ENCODE results near the gene OR10C1. TPM values are rescaled to one million over a fixed set of nuclear protein-coding genes. Genes with fewer than 3 reads are reported as not detected.
"Not testable (repeated sequence)": the region's sequence is repeated elsewhere in the genome, so short reads cannot be mapped to it uniquely, and the experiment has no call there.

OR10C1 gene
- total RNA-seq, 1 experiment from 2014 or later: not detected

- no peak overlapping the region for H3K4me3 ChIP-seq (ENCODE audit: low read depth in 2 of 2, low read length in 2 of 2)
- no TSS peak for BruUV-seq (replicated peaks)
- H3K36me3 ChIP-seq (ENCODE audit: control insufficient read depth, insufficient read depth, low read length): no peaks in the 10 kb centered on the region
- no peak for ATAC-seq
- CTCF ChIA-PET: no interaction called here
- no peak for DNase-seq (ENCODE audit: low read depth, low spot score)
- no peaks in the 10 kb centered on the region for H3K4me1 ChIP-seq (ENCODE audit: control insufficient read depth, insufficient read depth, low read length)
- no peak overlapping the region for H3K27ac ChIP-seq (ENCODE audit: low read length)
- TF ChIP-seq SIN3A (IDR thresholded peaks at IDR 0.05; ENCODE audit: borderline replicate concordance, insufficient read depth, low read depth, low read length): no peak
- no peak for TF ChIP-seq REST (IDR thresholded peaks at IDR 0.05; ENCODE audit: insufficient read depth in 1 of 2, low read depth in 2 of 2, low read length in 1 of 2)
- TF ChIP-seq TCF7L2 (IDR thresholded peaks at IDR 0.05; ENCODE audit: low read depth, low read length): no peak
- TF ChIP-seq POLR2AphosphoS5 (IDR thresholded peaks at IDR 0.05; ENCODE audit: low read depth, low read length): no peak
- TF ChIP-seq CTCF (IDR thresholded peaks at IDR 0.05): no peak
- POLR2A ChIA-PET: no interaction called here
- in situ Hi-C loops (cut with HindIII; ENCODE audit: low pct_unique_long_range_greater_than_20kb, low sequenced_read_pairs): no loop called here
- intact Hi-C loops (cut with micrococcal nuclease; ENCODE audit: unreplicated experiment): no loop called here
- no peaks in the 10 kb centered on the region; the same call in 1 of the 2 replicates for H3K27me3 ChIP-seq (ENCODE audit: control insufficient read depth, insufficient read depth, low read length)
- no peaks in the 10 kb centered on the region for H3K9me3 ChIP-seq (ENCODE audit: control insufficient read depth, insufficient read depth, low read depth, low read length)
Observed at GRCh38 chr6:29425075-29425474, 14.0 kb upstream of the OR10C1 start.

- intact Hi-C loops (cut with micrococcal nuclease; ENCODE audit: unreplicated experiment): no loop called here
- in situ Hi-C loops (cut with HindIII; ENCODE audit: low pct_unique_long_range_greater_than_20kb, low sequenced_read_pairs): no loop called here
- ATAC-seq (no peak), DNase-seq (ENCODE audit: low read depth, low spot score) (no peak)
- no peaks in the 10 kb centered on the region for H3K9me3 ChIP-seq (ENCODE audit: control insufficient read depth, insufficient read depth, low read depth, low read length)
- TF ChIP-seq POLR2AphosphoS5 (IDR thresholded peaks at IDR 0.05; ENCODE audit: low read depth, low read length): no peak
- TF ChIP-seq SIN3A (IDR thresholded peaks at IDR 0.05; ENCODE audit: borderline replicate concordance, insufficient read depth, low read depth, low read length): no peak
- TF ChIP-seq CTCF (IDR thresholded peaks at IDR 0.05): no peak
- no peak for TF ChIP-seq REST (IDR thresholded peaks at IDR 0.05; ENCODE audit: insufficient read depth in 1 of 2, low read depth in 2 of 2, low read length in 1 of 2)
- TF ChIP-seq TCF7L2 (IDR thresholded peaks at IDR 0.05; ENCODE audit: low read depth, low read length): no peak
- H3K27me3 ChIP-seq (ENCODE audit: control insufficient read depth, insufficient read depth, low read length): peaks cover 3% of the 10 kb centered on the region
- no TSS peak for BruUV-seq (replicated peaks)
- ChIA-PET CTCF (no interaction called here), POLR2A (no interaction called here)
- no peak overlapping the region for H3K27ac ChIP-seq (ENCODE audit: low read length)
- no peaks in the 10 kb centered on the region for H3K36me3 ChIP-seq (ENCODE audit: control insufficient read depth, insufficient read depth, low read length)
- no peaks in the 10 kb centered on the region for H3K4me1 ChIP-seq (ENCODE audit: control insufficient read depth, insufficient read depth, low read length)
- H3K4me3 ChIP-seq (ENCODE audit: low read depth in 2 of 2, low read length in 2 of 2): no peak overlapping the region
Observed at GRCh38 chr6:29426654-29427053, 12.5 kb upstream of the OR10C1 start.

GRCh38 chr6:29436730-29437129 lies 2.4 kb upstream of the OR10C1 start:
- H3K27ac ChIP-seq (ENCODE audit: low read length); H3K36me3 ChIP-seq (ENCODE audit: control insufficient read depth, insufficient read depth, low read length); H3K27me3 ChIP-seq (ENCODE audit: control insufficient read depth, insufficient read depth, low read length); ATAC-seq; H3K4me3 ChIP-seq (ENCODE audit: low read depth in 2 of 2, low read length in 2 of 2); POLR2A ChIA-PET; DNase-seq (ENCODE audit: low read depth, low spot score); intact Hi-C loops (cut with micrococcal nuclease; ENCODE audit: unreplicated experiment); CTCF ChIA-PET; BruUV-seq (replicated peaks); in situ Hi-C loops (cut with HindIII; ENCODE audit: low pct_unique_long_range_greater_than_20kb, low sequenced_read_pairs); H3K9me3 ChIP-seq (ENCODE audit: control insufficient read depth, insufficient read depth, low read depth, low read length); H3K4me1 ChIP-seq (ENCODE audit: control insufficient read depth, insufficient read depth, low read length): not testable (repeated sequence)
